Hematopoietic multipotent progenitor cell treated with erythropoietin and hydrocortisone succinate and interleukin-3 and kit ligand, for 6 days (in vitro differentiated cells): Measurements from ENCODE around the gene ITCH.

Experiments used
- DNase-seq: peaks from one replicate; pipeline ENCODE4 v3.0.0-alpha.2; 2015

The ITCH gene

DNA sequence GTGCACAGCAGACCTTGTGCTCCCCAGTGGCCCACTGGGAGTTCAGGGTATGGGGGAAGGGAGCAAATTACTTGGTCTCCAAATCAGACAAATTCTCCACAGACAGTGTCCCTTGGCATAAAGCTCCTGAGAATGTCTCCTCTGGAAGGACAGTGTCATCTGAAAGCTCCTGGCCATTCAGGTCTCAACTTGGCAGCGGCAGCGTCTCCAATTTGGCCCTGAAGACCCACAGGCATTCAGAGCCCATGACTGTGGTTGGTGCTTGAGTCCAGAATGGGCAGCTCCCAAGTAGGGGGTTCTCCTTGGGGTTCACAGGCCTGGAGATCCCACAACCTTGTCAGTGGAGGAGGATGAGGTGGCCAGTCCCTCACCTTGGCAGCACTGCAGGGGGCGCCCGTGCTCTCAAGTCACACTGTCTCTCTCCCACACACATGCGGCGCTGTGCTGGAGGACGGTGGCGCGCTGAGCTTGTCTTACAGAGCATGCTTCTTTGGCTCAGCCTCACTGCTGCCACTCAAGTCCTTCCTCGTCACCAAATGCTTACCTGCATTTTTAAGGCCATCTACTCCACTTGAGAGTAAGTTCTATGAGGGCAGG is 173.8 kb downstream of the ITCH start:
- peak; percentile 69 for DNase-seq

DNA sequence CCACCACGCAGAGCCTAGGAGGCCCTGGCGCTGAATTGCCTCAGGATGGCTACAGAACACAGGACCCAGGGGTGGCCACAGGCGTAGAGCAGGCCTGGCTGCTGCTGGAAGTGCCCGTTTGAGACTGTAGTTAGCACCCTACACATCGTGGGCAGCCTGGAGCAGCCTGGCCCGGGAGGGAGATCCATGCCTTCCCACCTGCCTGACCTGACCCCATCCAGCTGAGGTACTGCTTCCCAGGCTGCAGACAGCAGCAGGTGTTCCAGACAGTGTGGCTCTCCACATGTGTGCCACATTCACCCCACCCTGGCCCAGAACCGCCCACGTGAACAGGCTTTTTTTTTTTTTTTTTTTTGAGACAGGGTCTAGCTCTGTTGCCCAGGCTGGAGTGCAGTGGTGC is 174.6 kb downstream of the ITCH start:
- no peak for DNase-seq

DNA sequence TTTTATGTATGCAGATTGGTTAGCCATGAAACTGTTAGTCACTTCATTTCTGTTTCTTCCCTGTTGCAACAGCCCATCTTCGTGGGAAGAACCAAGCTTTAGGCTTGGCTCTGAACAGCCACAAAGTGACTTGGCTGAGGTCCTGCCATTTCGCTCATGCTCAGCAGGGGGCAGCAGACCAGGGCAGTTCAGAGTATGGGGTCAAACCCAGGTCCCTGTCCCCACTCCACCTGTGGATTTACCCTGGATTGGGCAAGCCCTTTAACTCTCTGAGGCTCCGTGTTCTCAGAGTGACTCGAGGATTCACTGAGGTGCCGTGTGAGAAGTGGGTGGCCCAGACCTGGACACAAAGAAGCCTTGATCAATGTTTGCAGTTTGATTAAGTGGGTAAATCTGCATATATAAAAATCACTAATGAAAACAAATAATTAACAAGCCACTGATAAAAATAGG is 175.6 kb downstream of the ITCH start:
- peak; percentile 64 for DNase-seq

DNA sequence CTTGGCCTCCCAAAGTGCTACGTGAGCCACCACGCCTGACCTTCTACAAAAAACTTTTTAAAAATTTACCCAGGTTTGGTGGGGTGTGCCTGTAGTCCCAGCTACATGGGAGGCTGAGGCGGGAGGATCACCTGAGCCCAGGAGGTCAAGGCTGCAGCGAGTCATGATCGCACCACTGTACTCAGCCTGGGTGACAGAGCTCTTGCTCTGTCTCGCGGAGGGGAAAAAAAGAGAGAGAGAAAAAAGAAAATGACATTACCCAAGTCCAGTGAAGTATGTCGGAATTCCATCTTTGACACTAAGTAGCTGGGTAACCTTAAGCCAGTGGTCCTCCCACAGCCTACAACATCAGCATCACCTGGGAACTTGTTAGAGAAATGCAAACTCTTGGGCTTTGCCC is 176.7 kb downstream of the ITCH start:
- DNase-seq = no peak

DNA sequence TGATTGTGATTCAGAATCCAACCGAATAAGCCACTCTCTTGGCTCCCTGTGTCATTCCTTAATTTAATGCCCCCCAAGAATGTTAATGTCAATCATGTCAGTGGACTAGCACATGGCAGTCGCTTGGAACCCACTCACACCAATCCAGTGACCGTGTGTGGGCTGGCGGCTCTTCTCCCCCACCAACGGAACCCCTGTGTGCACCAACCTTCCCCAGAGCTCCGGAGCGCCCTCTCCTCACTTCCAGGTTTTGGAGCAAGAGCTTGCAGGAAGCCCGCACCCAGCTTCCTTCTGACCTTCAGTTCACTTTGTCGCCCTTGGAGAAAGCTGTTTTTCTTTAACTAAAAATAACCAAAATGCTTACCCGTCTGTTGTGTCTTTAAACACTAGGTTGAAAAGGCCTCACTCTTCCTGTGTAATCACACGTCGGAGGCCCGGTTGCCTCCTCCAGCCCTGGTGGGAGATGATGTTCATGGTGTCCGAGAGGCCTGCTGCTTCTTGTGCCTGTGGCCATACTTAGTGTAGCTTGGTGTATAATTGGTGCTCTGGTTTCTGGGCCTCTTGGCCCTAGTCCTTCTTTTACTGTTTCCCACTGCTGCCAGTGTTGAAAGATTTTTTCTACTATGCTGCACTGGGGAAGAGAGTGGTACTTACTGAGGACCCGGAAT is 177.7 kb downstream of the ITCH start:
- DNase-seq = no peak

DNA sequence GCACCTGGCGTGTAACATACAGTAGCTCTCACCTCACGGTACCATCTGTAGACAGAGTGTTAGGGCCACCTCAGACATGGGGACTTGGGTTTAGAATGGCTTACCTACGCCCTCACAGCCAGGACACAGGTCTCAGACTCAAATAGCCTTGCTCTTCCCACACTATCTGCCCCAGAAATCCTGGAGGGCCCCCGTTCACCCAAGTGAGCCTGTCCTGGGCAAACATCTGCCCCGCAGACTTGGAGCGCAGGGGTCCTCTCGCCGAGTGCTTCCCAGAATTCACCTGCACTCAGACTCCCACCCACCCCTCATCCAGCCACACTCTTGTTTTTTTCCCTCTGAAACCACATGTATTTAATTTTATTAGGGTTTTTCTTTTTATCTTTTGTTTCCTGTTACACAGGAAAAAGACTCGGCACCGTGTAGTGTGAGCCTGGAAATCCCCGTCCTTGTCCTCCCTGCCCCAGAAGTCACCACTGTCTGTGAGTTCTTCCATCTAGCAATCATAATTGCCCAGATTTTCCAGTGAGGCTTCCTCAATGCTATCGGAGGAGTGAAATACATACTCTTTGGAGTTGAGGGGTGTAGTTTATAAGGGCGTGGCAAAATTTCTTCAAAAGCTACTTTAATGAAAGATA is 178.3 kb downstream of the ITCH start:
- DNase-seq = no peak

DNA sequence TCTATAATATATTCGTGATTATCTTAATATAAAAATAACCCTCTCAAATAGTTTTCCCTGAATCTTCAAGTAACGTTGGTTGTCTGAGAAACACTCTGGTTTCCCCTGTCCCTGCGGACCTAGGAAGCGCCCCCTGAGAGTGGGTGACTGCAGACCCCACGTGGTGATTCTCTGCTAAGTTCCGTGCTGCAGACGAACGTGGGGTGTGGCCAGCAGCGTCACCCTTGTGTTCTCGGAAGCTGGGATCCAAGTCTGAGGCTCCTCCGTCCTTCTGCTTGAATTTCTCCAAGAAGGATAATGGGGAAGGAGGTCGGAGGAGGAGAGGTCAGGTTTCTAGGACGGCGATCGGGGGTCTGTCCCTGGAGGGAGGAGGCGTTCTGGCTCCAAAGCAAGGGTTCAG is 178.8 kb downstream of the ITCH start:
- no peak for DNase-seq

DNA sequence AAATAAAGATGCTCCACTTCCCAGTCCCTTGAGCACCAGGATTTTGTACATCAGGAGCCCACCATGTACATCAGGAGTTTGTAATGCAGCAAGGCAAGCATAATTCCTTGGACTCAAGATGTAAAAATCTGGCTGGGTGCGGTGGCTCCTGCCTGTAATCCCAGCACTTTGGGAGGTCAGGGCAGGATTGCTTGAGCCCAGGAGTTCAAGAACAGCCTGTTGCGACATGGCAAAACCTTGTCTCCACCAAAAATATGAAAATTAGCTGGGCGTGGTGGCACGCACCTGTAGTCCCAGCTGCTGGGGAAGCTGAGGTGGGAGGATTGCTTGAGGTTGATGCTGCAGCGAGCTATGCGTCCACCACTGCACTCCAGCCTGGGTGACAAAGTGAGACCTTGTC is 179.4 kb downstream of the ITCH start:
- DNase-seq = no peak

DNA sequence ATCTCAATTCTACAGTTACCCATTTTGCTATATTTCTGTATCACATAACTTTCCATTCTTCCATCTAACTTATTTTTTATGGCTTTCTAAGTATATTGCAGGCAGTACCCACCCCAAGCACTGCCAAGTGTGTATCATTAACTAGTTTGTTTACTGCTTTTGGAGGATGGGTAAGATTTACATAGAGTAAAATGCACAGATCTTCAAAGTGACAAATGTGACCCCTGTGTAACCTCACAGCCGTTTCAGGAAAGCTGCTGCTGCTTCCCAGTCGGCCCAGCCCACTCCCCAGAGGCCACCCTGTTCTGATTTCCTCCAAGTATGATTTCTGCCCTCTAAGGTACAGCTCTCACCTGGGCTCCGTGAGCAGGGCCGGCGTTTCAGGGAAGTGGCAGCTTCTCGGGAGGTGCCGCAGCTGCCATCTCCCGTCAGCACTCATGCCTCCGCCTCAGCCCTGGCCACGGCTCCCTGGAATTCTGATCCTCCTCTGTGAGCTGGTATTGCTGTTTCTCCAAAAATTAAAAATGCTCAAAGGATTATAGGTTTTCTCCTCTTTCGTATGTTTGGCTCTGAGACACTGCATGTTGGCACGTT is 180.5 kb downstream of the ITCH start:
- DNase-seq = no peak

DNA sequence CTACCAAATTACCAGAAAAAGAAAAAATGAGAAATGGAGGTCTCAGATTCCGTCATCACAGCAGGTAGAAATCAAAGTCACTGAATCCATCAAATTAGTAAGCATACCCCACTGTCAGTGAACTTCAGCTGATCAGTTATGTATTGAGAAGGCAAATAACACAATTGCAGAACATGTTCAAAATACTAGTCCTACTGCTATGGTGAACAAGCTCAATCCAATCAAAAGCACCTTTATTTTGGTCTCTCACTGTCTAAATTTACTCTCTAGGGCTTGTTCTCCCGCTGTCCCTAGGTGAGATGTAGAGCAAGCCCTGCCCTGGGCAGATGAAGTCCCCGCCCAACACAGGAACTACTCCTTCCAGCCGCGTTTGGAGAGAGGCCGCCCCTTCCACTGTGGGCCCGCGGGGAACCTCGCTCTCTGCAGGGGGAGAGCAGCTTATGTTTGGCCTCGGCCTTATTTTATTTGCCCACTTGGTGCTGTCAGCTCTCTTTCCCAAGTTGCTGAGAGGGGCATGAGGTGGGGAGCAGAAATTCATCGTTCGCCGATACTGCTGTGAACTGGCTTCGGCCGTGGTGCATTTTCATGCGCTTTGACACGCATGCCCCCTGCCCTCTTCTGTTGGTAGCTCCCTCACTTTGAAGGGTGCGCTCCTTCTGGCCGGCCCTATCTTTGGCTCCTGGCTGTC is 181.2 kb downstream of the ITCH start:
- DNase-seq = peak; percentile 63

DNA sequence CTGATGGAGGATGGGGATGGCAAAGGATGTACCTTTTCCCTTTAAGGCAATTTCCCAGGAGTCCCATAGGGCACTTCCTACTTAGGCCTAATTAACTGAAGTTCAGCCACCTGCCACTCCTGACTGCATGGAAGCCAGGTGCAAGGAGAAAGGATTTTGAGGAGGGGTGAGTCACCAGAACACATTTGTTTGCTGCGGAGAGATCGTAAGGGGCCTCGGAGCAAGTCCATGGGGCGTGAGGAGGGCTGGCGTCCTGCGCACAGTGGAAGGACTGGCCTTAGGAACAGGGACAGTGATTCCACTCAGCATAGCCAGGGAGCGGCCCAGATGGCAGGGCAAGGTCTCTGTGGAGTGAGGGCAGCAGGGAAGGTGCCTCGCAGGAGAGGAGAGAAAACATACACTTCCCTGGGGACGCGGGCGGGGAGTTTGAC is 183.7 kb downstream of the ITCH start:
- DNase-seq = no peak

DNA sequence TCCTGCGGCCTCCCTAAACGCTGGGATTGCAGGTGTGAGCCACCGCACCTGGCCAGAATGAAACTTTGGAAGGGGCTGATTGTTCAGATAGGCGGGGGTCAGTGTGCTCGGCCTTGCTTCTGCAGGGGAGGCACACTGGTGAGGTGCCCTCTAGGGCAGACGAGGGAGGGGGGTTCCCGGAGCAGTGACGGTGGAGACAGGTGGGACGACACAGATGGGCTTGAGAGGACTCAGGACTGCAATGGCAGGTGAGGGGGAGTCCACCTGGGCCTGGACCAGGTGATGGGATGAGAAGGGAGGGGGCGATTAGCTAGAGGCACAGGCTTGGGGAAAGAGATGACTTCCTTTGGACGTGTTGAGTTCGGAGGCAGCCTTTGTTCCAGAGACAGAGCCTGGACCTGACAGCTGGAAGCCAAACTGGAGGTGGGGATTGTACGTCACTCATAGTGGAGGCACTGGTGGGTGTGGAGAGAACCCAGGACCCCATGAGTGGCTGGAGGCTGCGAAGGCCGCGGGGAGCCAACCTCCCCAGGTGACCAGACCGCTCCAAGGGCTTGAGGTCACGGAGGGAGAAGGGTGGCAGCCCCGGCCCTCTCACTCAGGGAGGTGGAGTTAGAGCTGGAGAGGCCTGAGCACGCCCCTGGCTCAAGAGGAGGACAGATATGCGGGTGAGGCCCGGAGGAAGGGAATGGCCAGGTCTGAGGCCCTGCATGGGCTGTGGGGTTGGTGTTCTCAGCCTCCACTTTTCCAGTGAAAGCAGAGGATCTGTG is 185.0 kb downstream of the ITCH start:
- DNase-seq = no peak

DNA sequence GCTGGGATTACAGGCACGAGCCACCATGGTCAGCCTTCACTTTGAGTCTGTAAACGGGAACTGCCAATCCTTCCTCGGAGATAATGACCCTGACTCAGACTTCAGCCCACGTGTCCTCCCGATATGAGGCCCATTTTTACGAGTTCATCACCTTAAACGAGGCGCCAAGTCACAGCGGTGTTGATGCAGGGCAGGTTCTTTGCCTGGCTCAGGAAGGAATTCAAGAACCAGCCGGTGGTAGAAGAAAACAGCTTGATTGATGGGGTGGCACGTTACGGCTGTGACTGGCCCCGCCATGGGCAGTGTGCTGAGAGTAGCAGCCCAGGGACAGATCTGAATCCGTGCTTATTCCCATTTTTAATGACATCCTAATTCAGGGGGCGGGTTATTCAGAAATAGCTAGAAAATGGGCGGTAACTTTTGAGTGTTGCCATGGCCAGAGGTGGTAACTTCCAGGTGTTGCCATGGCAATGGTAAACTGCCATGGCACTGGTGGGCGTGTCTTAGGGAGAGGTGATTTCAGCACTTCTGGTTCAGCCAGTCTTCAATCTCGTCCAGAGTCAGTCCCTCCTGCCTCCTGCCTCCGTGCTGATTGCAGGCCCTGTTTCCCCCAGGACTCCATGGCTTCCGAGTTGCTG is 186.3 kb downstream of the ITCH start:
- peak; percentile 64 for DNase-seq

DNA sequence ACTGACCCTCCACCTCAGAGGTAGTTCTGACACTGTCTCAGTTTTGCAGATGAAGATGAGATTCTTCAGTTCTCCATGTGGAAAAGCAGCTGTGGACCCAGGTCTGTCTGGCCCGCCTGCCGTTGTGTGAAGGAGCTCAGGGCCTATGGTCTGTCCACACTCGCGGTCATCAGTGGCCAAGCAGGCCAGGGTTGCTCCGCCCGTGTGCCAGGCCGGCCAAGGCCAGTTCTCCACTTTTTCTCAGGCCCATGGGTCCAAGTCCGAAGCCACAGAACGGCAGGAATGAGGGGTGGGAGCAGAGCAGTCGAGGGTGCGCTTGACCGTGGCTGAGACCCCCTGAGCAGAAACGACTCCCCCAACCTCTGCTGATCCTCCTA is 186.8 kb downstream of the ITCH start:
- no peak for DNase-seq

DNA sequence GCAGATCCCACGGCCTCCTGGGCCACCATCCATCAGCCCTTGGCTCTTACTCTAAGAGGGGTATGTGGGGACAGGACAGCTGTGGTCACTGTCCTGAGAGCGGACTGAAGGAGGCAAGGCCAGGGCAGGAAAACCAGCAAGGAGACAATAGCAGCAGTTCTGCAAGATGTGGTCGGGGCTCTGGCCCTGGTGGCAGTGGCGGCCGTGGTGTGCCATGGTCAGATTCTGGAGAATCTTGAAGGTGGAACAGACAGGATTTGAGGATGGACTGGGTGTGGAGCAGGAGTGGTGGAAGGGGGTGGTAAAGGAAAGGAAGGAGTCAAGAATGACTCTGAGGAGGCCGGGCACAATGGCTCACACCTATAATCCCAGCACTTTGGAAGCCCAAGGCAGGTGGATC is 189.5 kb downstream of the ITCH start:
- no peak for DNase-seq

DNA sequence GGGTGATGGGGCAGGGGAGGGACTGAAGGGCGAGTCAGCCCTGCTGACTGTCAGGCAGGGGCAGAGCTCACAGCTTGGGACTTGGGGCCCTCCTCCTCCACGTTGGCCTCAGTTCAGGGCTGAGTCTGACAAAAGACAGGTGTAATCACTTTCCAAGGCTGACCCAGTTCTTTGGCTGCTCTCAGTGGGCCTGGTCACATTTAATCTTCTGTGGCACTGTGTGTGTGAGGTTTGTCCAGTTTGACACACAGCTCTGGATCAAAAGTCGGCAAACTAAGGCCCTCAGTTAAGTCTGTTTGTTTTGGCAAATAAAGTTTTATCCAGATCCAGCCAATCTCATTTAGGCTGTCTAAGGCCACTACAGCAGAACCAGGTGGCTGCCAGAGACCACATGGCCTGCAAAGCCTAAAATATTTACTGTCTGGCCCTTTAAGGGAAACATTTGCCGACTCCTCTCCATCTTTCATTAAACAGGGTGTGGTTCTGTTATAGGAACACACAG is 190.3 kb downstream of the ITCH start:
- DNase-seq = no peak

DNA sequence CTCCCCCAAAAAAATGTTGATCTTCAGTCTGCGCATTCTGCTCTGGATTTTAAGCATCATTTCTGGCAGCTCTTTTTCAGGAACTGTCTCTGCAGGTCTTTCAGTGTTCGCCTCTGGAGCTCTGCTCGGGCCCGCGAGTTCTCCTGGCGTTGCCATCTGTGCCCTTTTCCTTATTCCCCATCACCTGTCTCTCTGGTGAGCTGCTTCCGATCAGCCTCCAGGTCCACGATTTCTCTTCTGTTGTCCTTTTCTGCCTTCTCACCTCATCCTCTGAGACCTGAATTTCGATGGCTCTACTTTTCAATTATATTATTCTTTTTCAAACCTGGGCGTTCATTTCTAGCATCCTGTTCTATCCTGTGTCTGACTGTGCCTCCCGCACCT is 194.9 kb downstream of the ITCH start:
- no peak for DNase-seq

DNA sequence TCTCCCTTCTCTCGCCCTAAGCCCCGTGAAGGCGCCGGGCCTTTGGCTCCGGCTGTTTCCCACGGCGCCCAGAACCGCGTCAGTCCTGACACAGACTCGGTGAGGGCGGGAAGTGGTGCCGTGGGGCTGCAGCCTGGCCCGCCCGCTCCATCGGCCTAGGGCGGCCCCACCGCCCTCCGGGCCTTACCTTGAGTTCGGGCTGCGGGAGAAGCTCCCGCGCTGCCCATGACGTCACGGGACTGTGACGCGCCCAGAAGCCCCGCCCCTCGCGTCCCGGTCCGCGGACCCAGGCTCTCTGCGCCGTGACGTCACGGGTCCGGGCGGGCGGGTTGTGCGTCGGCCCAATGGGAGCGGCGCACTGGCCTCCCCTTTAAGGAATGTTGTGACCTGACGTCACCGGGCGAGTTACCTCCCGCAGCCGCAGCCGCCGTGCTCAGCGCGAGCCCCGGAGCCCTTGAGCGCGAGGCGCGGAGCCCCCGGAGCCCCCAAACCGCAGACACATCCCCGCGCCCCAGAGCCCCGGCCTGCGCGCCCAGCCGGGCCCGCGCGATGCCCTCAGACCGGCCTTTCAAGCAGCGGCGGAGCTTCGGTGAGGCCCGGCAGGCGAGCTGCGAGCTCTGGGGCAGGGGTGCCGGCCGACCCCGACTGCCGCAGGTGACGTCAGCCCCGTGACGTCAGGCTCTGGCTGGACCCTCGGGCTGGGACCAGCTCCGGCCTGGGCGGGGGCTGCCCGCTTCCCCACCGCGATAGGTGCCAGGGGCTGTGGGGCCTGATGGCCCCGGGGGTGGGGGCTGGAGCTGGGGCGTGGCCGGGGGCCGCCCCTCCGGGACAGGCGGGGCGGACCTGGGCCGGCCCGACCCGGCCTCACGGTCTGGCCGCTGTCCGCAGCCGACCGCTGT is 195.5 kb downstream of the ITCH start, which contains the start of gene MAP1LC3A:
TSS of gene MAP1LC3A (plus strand) at position 399 of the 899 bp plus-strand sequence. CDS start at position 550, 151 bp downstream.
- DNase-seq = peak; percentile 95

DNA sequence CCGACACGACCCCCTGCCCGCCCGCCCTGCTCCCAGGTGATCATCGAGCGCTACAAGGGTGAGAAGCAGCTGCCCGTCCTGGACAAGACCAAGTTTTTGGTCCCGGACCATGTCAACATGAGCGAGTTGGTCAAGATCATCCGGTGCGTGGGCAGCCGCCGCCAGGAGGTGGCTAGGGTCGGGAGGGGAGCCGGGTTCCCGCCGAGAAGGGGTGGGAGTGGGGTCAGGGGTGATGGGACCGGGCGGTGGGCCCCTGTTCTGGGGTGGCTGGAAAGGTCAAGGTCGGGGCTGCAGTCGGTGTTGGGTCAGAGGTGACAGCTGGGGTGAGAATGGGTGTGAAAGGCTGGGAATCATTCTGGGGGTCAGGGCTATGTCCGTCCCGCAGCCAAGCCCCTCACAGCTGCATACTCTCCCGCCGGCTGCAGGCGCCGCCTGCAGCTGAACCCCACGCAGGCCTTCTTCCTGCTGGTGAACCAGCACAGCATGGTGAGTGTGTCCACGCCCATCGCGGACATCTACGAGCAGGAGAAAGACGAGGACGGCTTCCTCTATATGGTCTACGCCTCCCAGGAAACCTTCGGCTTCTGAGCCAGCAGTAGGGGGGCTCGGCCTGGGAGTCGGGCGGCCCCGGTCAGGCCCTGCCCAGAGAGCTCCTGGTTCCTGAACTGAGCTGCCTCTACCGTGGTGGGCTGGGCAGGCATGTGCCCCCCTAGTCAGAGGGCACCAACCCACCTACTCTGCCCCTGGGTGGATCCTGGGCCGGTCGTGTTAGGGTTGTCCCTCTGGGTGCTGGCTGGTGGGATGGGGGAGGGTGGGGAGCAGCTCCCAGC is 196.5 kb downstream of the ITCH start:
- DNase-seq = no peak

DNA sequence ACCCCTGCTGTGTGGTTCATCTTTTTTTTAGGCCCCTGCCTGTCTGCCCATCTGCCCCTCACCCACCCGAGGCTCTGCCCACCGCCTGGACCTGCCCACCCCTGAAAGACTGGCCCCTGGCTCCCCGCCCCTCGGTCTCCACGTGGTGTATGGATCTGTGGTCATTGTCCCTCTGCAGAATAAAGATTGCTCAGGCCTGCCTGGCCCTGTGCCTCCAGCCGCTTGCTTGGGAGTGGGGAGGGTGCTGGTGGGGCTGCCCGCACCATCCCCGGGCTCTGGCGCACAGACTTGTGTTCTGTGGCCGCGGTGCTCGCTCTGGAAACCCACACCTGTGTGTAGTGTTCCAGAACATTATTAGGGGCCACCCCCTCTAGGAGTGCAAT is 197.1 kb downstream of the ITCH start:
- DNase-seq = no peak
